ENCODE results near the gene MFSD6L.
A peak's percentile ranks its signal among the peaks of the same experiment; 100 is the strongest.
"Not testable (repeated sequence)": the region's sequence is repeated elsewhere in the genome, so short reads cannot be mapped to it uniquely, and the experiment has no call there.

Gene MFSD6L

GRCh38 chr17:8806926-8807550 is 7.9 kb upstream of the MFSD6L start:
- no peak for TF ChIP-seq CTCF (IDR thresholded peaks at IDR 0.05; ENCODE audit: low read depth, low read length)
- Histone ChIP-seq H3K9me3 (ENCODE audit: severe bottlenecking) (peaks cover 3% of the 10 kb centered on the region), H3K27ac (no peak overlapping the region), H3K27me3 (ENCODE audit: insufficient read depth, low read depth, severe bottlenecking) (no peaks in the 10 kb centered on the region), H3K4me3 (ENCODE audit: low read depth, low read length) (no peak overlapping the region), H3K36me3 (no peaks in the 10 kb centered on the region)
- DNase-seq = no peak

DNA sequence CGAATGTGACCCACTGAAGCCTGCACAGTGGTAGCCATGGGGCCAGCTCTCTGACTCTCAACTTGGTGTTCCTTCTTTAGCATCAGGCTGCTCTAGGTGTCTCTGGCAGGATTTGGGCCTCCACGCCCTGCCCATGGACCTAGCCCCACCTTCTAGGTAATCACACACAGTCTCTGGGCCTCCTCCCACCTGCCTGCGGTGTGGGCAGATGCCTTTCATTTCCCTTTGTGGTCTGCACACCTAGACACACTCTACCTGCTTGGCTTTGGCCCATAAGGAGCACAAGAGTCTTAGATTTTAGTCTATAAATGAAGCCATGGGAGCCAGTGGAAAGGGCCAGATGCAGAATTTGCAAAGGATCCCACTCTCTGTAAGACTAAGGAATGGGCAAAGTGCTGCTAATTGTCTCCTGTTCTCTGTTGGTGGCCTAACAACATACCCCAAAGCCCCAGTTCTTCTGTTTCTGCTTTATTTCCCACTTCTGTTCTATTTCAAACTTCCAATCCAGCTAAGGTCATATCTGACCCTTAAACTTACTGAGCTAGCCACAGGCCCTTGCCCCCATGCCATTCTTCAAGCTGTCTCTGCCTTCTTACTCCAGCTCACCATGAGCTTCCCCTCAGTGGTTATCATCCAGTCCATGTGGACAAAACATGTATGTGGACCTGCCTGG is 7.2 kb upstream of the MFSD6L start:
- Histone ChIP-seq H3K4me3 (ENCODE audit: low read depth, low read length) (no peak overlapping the region), H3K9me3 (ENCODE audit: severe bottlenecking) (peaks cover 3% of the 10 kb centered on the region), H3K27me3 (ENCODE audit: insufficient read depth, low read depth, severe bottlenecking) (no peaks in the 10 kb centered on the region), H3K36me3 (no peaks in the 10 kb centered on the region), H3K27ac (no peak overlapping the region)
- no peak for DNase-seq
- TF ChIP-seq CTCF (IDR thresholded peaks at IDR 0.05; ENCODE audit: low read depth, low read length) = no peak

DNA sequence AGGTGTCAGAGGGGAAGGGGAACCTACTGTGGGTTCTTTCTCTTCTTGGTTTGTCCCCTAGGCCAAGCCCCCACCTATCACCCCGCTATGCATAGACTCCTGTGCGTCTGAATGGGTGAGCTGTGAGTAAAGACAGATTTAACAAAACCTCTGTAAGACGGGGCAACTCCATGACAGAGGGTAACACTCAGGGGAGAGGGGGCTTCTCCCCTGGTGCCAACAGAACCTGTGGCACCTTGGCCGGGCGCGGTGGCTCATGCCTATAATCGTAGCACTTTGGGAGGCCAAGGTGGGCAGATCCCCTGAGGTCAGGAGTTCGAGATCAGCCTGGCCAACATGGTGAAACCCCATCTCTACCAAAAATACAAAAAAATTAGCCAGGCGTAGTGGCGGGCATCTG is 6.2 kb upstream of the MFSD6L start:
- H3K9me3 ChIP-seq (ENCODE audit: severe bottlenecking); H3K27me3 ChIP-seq (ENCODE audit: insufficient read depth, low read depth, severe bottlenecking); H3K36me3 ChIP-seq; H3K4me3 ChIP-seq (ENCODE audit: low read depth, low read length); DNase-seq; H3K27ac ChIP-seq: not testable (repeated sequence)

DNA sequence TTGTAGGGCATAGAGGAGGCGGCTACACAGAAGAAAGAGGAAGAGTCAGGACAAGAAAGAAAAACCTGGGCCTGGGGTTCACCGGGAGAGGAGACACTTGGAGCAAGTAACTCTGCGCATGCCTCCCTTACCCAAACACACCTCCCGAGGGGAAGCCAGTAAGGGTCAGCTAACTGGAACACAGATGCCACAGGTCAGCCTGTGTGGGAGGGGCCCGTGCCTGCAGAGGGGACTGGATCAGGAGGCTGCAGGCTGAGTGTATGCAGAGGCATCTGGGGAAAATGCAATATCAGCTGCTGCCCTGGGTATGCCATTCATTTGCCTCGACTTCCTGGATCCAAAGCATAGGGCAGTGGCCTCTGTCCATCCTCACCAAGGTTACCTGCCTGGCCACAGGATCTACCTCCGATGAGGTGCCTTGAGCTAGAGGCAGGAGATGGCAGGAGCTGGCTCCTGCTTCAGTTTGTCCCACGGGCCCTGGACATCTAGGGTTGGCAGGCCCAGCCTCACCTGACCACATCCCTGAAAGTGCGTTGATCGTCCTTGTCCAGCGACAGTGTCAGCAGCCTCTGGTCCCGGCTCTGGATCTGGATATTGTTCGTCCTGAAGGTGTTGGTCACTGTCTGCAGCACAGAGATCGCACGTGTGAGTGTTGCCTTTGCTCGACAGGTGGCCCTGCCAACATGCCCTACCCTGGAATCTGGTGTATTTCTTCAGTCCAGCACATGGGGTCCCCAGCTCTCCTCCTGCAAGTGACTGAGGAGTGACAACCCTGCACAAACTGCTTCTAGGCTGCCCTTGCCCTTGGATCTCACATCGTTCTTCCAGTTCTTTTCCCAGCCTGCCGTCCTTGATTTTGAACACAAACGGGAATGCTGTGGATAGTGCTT is 4.6 kb upstream of the MFSD6L start:
- Histone ChIP-seq H3K4me3 (ENCODE audit: low read depth, low read length) (no peak overlapping the region), H3K27me3 (ENCODE audit: insufficient read depth, low read depth, severe bottlenecking) (no peaks in the 10 kb centered on the region), H3K27ac (no peak overlapping the region), H3K9me3 (ENCODE audit: severe bottlenecking) (no peaks in the 10 kb centered on the region), H3K36me3 (no peaks in the 10 kb centered on the region)
- TF ChIP-seq CTCF (IDR thresholded peaks at IDR 0.05; ENCODE audit: low read depth, low read length) = peak; percentile 79
- DNase-seq = peak; percentile 73

DNA sequence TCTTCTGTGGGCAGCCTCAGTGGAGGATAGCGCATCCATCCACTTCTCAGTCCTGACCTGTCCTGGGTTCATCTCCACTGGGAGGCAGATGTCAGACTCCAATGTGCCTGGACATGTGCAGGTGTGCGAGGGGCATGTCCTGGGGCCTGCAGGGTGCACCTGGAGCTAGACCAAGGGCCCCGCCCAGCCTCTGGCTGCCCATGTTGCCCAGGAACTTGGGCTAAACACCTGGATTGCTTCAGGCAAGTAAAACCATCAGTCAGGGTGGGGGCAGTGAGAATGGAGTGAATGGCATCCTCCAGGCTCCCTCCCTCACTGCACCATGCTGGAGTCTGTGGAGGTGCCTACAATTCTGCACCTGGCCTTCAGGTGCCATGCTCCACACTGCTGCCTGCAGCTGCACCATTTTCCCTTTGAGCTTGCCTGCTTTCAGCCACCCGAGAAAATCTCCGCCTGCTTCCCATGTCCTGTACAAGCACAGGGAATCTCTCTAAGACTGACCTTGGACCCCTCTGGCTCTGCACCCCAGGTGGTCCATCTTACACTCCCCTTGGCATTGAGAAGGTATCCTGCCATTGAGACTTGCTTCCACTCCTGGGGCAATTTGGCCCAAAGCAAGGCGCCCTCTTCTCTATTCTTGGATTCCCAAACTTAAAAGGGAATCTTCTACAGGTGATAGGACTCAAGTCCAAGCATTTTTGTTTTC is 2.1 kb upstream of the MFSD6L start:
- Histone ChIP-seq H3K36me3 (no peaks in the 10 kb centered on the region), H3K27me3 (ENCODE audit: insufficient read depth, low read depth, severe bottlenecking) (no peaks in the 10 kb centered on the region), H3K27ac (no peak overlapping the region), H3K9me3 (ENCODE audit: severe bottlenecking) (no peaks in the 10 kb centered on the region), H3K4me3 (ENCODE audit: low read depth, low read length) (no peak overlapping the region)
- no peak for TF ChIP-seq CTCF (IDR thresholded peaks at IDR 0.05; ENCODE audit: low read depth, low read length)
- DNase-seq = no peak

DNA sequence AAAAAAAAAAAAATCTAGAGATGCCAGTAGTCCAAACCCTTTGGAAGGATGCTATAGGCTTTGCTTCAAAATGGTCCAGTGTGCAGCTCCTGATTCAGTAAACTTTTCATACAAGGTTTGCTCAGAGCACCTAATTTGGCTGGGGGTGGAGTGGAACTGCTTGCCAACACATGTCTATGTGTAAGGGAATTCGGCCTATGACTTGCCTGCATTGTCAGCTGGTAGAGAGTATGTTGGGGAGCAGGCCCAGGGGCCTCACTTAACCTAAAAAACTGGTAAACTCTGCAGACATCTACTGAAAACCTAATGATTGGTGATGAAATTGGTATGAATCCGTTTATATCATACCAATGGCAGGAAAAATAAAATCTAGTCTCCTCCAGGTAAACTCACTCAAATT is 1.5 kb upstream of the MFSD6L start:
- Histone ChIP-seq H3K27ac (no peak overlapping the region), H3K27me3 (ENCODE audit: insufficient read depth, low read depth, severe bottlenecking) (no peaks in the 10 kb centered on the region), H3K36me3 (no peaks in the 10 kb centered on the region), H3K9me3 (ENCODE audit: severe bottlenecking) (no peaks in the 10 kb centered on the region), H3K4me3 (ENCODE audit: low read depth, low read length) (no peak overlapping the region)
- no peak for TF ChIP-seq CTCF (IDR thresholded peaks at IDR 0.05; ENCODE audit: low read depth, low read length)
- DNase-seq = no peak
